Suprapubic skin (tissue), 4 donors: ENCODE results near the gene ZMYM1. TPM values are rescaled to one million over a fixed set of nuclear protein-coding genes. Genes with fewer than 3 reads are reported as not detected.

Experiments
- DNase-seq, 2 donors: peaks; one replicate each; pipeline ENCODE4 v3.0.0-alpha.2; 2019; ENCODE audit warnings: low spot score in 2 of 2
- H3K27ac ChIP-seq: fragments of 200-600 bp; sonication (generic); one replicate; pipeline ENCODE4 v1.5.1; 2019
- H3K27me3 ChIP-seq: fragments of 200-600 bp; sonication (generic); one replicate; pipeline ENCODE4 v1.5.1; 2019
- H3K36me3 ChIP-seq: fragments of 200-600 bp; sonication (generic); one replicate; pipeline ENCODE4 v1.5.1; 2019
- H3K4me1 ChIP-seq: fragments of 200-600 bp; sonication (generic); one replicate; pipeline ENCODE4 v1.5.1; 2019
- H3K4me3 ChIP-seq: fragments of 200-600 bp; sonication (generic); one replicate; pipeline ENCODE4 v1.5.1; 2019; ENCODE audit warnings: mild to moderate bottlenecking
- H3K9me3 ChIP-seq: fragments of 200-600 bp; sonication (generic); one replicate; pipeline ENCODE4 v1.5.1; 2019
- EP300 ChIP-seq: sonication (generic); formaldehyde crosslinking; IDR thresholded peaks from one replicate; pipeline ENCODE4 v1.6.1; 2017; ENCODE audit warnings: antibody characterized with exemption
- POLR2A ChIP-seq, 2 donors: fragments of 450-650 bp; IDR thresholded peaks; one replicate each; pipeline ENCODE4 v1.6.1; 2017; ENCODE audit warnings: antibody characterized with exemption in 2 of 2, mild to moderate bottlenecking in 2 of 2, moderate library complexity in 2 of 2
- POLR2AphosphoS5 ChIP-seq, 3 donors: sonication (generic); formaldehyde crosslinking; IDR thresholded peaks; one replicate each; pipeline ENCODE4 v1.6.1; 2017; ENCODE audit warnings: antibody characterized with exemption in 3 of 3
- WGBS: methylation state at CpG from one replicate; pipeline ENCODE4 v1.1.5; 2018; 5-methylcytosine and 5-hydroxymethylcytosine counted together
- total RNA-seq, 4 donors: library from RNA; depleted of rRNA; stranded (reverse); fragments of >200 nt; gene quantifications; one replicate each; pipeline ENCODE4 v1.1.0, GENCODE V29; 2016
- TF ChIP-seq, protein P1 (sequence below), 2 donors: fragments of 200-600 bp in 1 of 2; fragments of 450-650 bp in 1 of 2; sonication (generic) in 1 of 2; IDR thresholded peaks; one replicate each; pipeline ENCODE4 v1.5.1; 2016 to 2019; ENCODE audit warnings: antibody characterized with exemption in 2 of 2, mild to moderate bottlenecking in 1 of 2, moderate library complexity in 1 of 2

Gene ZMYM1
- total RNA-seq, 4 donors from 2014 or later, result 6.7 to 15.9 (median 12.0) TPM

DNA sequence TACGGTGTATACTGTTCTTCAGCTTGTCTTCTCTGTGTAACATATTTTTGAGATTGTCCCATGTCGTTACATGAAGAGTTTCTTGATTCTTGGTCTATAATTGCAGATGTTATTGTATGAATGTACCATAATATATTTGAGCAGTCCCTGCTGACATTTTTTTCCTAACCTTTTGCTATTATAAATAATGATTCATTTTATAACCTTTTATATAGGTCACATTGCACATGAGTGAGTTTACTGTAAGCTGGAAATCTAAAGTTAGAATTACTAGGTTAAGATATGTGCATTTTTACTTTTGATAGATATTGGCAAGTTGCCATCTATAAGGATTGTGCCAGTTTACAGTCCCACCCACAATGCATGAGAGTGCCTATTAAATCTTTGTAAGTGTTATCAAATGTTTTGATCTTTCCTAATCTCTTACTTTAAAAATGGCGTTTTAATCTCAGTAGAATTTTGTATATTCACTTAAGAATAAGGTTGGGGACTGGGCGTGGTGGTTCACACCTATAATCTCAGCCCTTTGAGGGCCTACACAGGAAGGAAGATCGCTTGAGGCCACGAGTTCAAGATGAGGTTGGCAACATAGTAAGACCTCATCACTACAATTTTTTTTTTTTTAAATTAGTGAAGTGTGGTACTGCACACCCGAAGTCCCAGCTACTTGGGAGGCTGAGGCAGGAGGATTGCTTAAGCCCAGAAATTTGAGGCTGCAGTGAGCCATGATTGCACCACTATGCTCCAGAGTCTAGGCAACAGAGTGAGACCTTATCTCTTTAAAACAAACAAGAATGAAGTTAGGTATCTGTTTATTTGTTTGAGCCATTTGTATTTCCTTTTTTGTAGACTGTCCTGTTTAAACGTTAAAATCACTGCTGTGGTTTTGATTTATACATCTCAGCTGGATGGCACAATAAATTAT lies 36.5 kb downstream of the ZMYM1 start:
- WGBS, result 79% methylated on average over 8 of the region's 8 CpGs

DNA sequence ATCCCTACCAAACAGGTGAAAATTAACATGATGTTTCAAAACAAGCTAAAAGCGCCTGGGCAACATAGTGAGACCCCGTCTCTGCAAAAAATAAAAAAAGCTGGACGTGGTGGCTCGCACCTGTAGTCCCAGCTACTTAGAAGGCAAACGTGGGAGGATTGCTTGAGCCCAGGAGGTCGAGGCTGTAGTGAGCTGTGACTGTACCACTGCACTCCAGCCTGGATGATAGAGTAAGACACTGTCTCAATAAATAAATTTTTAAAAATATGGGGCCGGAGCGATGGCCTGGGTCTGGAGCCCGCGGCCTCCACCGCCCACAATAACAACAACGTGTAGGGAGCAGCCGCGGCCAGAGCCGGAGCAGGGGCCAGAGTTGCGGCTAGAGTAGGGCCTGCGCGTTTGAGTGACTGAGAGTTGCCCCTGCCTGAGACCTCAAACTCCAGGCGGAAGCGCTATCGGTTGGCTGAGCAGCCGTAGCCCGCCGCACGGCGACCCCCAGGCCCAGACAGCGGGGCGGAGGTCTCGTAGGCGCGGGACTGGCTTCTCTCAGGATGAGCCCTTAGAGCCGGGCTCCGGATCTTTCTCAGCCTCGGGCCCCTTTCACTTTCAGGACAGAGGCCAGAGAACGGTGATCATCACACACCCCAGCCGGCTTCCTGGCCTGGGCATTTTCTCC lies 41.4 kb downstream of the ZMYM1 start:
- Histone ChIP-seq H3K4me1 (no peaks in the 10 kb centered on the region), H3K9me3 (no peaks in the 10 kb centered on the region), H3K4me3 (peak overlapping the region; percentile 48), H3K36me3 (no peaks in the 10 kb centered on the region), H3K27ac (no peak overlapping the region), H3K27me3 (no peaks in the 10 kb centered on the region)
- WGBS, result 26% methylated on average over 31 of the region's 36 CpGs
- TF ChIP-seq, protein P1, sequence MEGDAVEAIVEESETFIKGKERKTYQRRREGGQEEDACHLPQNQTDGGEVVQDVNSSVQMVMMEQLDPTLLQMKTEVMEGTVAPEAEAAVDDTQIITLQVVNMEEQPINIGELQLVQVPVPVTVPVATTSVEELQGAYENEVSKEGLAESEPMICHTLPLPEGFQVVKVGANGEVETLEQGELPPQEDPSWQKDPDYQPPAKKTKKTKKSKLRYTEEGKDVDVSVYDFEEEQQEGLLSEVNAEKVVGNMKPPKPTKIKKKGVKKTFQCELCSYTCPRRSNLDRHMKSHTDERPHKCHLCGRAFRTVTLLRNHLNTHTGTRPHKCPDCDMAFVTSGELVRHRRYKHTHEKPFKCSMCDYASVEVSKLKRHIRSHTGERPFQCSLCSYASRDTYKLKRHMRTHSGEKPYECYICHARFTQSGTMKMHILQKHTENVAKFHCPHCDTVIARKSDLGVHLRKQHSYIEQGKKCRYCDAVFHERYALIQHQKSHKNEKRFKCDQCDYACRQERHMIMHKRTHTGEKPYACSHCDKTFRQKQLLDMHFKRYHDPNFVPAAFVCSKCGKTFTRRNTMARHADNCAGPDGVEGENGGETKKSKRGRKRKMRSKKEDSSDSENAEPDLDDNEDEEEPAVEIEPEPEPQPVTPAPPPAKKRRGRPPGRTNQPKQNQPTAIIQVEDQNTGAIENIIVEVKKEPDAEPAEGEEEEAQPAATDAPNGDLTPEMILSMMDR (IDR thresholded peaks at IDR 0.05), result no peak
- TF ChIP-seq EP300 (no peak), POLR2A (IDR thresholded peaks at IDR 0.05) (no peak), POLR2AphosphoS5 (IDR thresholded peaks at IDR 0.05) (no peak)
- DNase-seq, result no peak

More for the DNA sequence above, 36.5 kb downstream of the ZMYM1 start:
- Histone ChIP-seq H3K36me3 (peaks cover 22% of the 10 kb centered on the region), H3K27me3 (no peaks in the 10 kb centered on the region), H3K4me1 (no peaks in the 10 kb centered on the region), H3K9me3 (no peaks in the 10 kb centered on the region), H3K4me3 (no peak overlapping the region), H3K27ac (no peak overlapping the region)
- DNase-seq, result no peak
- TF ChIP-seq, protein P1 (IDR thresholded peaks at IDR 0.05), result no peak
- TF ChIP-seq POLR2A (IDR thresholded peaks at IDR 0.05) (no peak), POLR2AphosphoS5 (IDR thresholded peaks at IDR 0.05) (no peak), EP300 (no peak)

DNA sequence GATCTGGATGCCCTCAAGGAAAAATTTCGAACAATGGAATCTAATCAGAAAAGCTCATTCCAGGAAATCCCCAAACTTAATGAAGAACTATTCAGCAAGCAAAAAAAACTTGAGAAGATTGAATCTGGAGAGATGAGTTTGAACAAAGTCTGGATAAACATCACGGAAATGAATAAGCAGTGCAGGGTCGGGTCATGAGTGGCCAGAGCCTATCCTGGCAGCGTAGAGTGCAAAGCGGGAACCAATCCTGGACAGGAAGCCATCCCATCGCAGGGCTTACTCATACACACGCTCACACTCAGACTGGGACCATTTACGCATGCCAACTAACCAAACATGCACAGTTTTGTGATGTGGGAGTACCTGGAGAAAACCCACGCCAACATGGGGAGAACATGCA lies 43.1 kb downstream of the ZMYM1 start:
- Histone ChIP-seq H3K9me3 (no peaks in the 10 kb centered on the region), H3K4me1 (no peaks in the 10 kb centered on the region), H3K27ac (no peak overlapping the region), H3K27me3 (no peaks in the 10 kb centered on the region), H3K4me3 (no peak overlapping the region), H3K36me3 (no peaks in the 10 kb centered on the region)
- no peak for DNase-seq
- TF ChIP-seq, protein P1 (IDR thresholded peaks at IDR 0.05), result no peak
- 68% methylated on average over 9 of the region's 9 CpGs for WGBS

DNA sequence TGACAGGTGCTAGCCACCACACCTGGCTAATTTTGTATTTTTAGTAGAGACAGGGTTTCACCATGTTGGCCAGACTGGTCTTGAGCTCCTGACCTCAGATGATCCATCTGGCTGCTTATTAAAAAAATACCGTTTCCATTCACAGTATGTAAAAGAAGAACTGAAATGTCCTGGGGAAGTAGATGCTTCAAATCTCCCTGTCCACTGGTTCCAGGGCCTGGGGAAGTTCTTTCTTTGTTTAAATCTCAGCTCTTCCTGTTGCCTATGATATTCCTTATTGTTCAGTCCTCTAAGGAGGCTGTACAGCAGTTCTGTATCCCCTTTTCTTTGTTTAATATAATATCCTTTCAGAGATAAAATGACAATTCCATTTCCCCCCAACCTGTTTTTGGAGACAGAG lies 47.4 kb downstream of the ZMYM1 start:
- no peaks in the 10 kb centered on the region for H3K36me3 ChIP-seq
- WGBS, result 95% methylated on average over 1 of the region's 1 CpG
- H3K4me3 ChIP-seq, result no peak overlapping the region
- H3K9me3 ChIP-seq, result peaks cover 5% of the 10 kb centered on the region
- no peak overlapping the region for H3K27ac ChIP-seq
- TF ChIP-seq POLR2A (IDR thresholded peaks at IDR 0.05) (no peak), EP300 (no peak), POLR2AphosphoS5 (IDR thresholded peaks at IDR 0.05) (no peak)
- TF ChIP-seq, protein P1 (IDR thresholded peaks at IDR 0.05), result no peak
- H3K27me3 ChIP-seq, result no peaks in the 10 kb centered on the region
- no peaks in the 10 kb centered on the region for H3K4me1 ChIP-seq
- DNase-seq, result no peak

DNA sequence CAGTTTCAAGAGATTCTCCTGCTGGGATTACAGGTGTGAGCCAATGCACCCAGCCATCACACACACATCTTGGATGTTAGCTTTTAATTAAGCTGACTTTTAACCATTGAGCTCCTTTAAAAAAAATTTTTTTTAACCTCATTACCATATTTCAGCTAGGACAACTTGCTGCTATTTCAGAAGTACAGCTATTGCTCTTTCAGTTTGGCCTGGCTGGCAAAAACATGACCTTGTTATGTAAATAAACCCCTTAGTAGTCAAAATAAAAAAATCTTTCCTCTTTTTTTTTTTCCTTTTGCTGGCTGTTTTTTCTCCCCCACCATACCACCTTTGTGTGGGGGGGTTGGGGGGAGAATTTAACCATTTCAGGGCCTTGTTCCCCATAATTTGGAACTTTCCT lies 49.9 kb downstream of the ZMYM1 start:
- TF ChIP-seq EP300, result no peak
- TF ChIP-seq, protein P1 (IDR thresholded peaks at IDR 0.05), result no peak
- no peak for TF ChIP-seq POLR2A (IDR thresholded peaks at IDR 0.05)
- no peak for TF ChIP-seq POLR2AphosphoS5 (IDR thresholded peaks at IDR 0.05)

More for the DNA sequence above, 49.9 kb downstream of the ZMYM1 start:
- Histone ChIP-seq H3K27ac (no peak overlapping the region), H3K9me3 (peaks cover 5% of the 10 kb centered on the region), H3K4me3 (no peak overlapping the region), H3K27me3 (no peaks in the 10 kb centered on the region), H3K36me3 (no peaks in the 10 kb centered on the region), H3K4me1 (no peaks in the 10 kb centered on the region)
- no peak for DNase-seq
